Measurements from ENCODE around the gene INSL3.

Gene INSL3

DNA sequence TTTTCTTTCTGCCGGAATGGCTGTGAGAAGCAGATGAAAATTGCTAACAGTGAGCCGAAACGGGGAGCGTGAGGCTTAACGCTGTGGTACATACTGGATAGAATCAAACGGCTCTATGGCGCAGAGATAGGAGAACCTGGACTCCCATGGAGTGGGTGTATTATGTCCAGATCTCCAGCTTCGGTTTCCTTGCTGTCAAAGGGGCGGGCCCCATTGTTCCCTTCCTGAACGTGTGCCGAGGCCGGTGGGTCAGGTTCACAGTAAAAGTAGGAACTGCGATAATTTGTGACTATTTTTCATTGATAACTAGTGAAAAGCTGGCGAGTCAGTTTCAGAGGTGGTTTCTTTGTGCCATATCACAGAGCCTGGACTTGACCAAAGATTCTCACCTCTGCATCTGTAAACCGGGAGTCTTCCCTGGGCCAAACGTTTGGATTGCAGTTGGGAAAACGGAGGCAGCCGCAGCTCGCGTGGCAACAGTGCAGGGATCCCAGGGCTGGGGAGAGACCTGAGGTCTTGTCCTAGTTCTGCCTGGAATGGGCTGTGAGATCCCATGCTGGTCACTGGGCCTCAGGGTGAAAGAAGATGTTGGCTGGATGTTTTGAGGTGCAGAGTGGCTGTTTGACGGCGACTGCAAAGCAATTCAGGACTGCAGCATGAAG is 39.1 kb upstream of the INSL3 start:
- no peak for DNase-seq (ENCODE audit: low read depth in 1 of 2, low spot score in 1 of 2)
- TF ChIP-seq JUND (IDR thresholded peaks at IDR 0.05; ENCODE audit: low read depth): no peak
- in situ Hi-C loops (cut with HindIII; ENCODE audit: low pct_unique_long_range_greater_than_20kb, low sequenced_read_pairs): no loop called here

DNA sequence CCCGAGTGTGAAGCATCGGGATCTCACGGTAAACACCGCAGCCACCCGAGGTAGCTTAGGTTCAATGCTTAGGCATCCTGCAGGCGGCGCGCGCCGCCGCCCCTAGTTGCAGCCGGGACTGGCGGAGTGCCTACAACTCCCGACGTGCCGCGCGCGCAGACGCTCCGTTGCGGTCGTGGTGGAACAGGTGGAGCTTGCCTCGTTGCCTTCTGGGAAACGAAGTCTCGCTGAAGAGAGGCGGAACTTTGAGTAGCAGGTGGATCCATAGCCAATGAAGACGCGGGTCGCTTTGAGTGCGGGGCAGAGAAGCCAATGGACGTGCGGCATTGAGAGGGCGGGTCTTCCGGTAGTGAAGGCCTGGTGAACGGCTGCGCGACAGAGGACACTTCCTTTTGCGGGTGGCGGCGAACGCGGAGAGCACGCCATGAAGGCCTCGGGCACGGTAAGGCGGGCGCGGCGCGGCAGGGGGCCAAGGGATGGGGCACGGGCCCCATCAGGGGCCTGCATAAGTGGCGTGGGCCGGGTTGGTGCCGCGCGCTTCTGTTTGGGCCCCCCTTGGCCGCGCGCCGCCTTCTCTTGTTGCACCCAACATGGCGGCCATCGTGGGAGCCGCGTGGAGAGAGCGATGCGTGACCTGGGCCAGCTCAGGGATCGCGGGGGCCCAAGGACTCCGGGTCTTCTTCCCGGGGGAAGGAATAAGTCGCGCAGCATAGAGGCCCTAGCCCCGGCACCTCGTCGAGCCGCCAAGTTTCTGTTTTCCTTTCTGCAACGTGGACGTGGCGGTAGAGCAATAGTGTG is 38.4 kb upstream of the INSL3 start, which contains the start of gene RPL18A:
RPL18A (plus strand) TSS at position 378 of the 798 bp plus-strand sequence; CDS start at position 425, 47 bp downstream.
- DNase-seq (ENCODE audit: low read depth in 1 of 2, low spot score in 1 of 2): peak; percentile 93 to 99
- TF ChIP-seq JUND (IDR thresholded peaks at IDR 0.05; ENCODE audit: low read depth): no peak
- in situ Hi-C loops (cut with HindIII; ENCODE audit: low pct_unique_long_range_greater_than_20kb, low sequenced_read_pairs): no loop called here

DNA sequence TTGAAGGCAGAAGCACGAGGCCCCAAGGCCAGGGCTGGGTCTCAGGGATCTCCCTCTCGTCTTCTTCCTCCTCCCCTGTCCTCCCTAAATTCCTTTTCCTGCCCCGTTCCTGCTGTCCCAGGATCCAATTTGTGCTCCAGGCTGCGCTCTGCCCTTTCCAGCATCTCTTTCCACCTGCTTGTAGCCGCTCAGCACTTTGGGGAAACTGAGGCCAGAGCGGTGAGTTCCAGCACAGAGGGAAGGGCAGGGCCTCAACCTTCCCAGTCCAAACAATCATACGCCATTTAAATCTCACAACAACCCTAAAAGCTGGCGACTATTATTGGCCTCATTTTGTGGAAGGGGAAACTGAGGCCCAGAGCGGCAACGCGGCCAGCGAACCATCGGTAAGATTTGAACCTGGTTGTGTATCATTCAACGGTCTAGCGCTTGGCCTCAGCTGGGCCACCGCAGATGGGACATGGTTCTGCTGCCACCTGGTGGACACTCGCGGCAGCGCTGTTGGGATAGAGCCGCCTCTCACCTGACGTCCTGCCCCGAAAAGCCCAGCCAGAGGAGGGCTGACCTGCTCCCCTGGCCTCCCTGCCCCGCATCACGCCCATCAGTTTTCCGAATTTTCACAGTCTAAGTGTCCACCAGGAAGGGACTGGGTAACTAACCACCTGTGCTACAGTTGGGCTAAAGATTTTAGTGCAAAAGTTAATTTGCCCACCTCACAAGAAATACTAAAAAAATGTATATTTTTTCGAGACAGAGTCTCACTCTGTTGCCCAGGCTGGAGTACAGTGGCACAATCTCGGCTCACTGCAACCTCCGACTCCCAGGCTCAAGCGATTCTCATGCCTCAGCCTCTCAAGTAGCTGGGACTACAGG is 34.2 kb upstream of the INSL3 start:
- peak; percentile 69 to 77 for DNase-seq (ENCODE audit: low read depth in 1 of 2, low spot score in 1 of 2)
- in situ Hi-C loops (cut with HindIII; ENCODE audit: low pct_unique_long_range_greater_than_20kb, low sequenced_read_pairs): no loop called here
- TF ChIP-seq JUND (IDR thresholded peaks at IDR 0.05; ENCODE audit: low read depth): no peak

DNA sequence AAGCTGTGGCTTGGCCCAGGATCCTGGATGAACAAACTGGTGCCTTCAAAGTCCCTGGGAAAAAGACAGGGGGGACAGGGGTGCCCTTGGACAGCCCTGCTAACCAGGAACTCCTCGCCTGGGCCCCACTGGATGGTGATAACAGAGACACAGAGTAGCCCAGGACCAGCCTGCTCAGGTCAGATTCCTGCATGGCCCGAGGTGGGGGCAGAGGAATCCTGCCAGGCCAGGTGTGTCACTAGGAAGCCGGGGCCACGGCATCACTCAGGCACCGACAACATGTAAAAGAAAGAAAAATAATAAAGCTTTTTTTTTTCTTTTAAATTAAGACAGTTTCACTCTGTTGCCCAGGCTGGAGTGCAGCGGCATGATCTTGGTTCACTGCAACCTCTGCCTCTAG is 32.7 kb upstream of the INSL3 start:
- TF ChIP-seq JUND (IDR thresholded peaks at IDR 0.05; ENCODE audit: low read depth): no peak
- in situ Hi-C loops (cut with HindIII; ENCODE audit: low pct_unique_long_range_greater_than_20kb, low sequenced_read_pairs): no loop called here
- DNase-seq (ENCODE audit: low read depth in 1 of 2, low spot score in 1 of 2): no peak

DNA sequence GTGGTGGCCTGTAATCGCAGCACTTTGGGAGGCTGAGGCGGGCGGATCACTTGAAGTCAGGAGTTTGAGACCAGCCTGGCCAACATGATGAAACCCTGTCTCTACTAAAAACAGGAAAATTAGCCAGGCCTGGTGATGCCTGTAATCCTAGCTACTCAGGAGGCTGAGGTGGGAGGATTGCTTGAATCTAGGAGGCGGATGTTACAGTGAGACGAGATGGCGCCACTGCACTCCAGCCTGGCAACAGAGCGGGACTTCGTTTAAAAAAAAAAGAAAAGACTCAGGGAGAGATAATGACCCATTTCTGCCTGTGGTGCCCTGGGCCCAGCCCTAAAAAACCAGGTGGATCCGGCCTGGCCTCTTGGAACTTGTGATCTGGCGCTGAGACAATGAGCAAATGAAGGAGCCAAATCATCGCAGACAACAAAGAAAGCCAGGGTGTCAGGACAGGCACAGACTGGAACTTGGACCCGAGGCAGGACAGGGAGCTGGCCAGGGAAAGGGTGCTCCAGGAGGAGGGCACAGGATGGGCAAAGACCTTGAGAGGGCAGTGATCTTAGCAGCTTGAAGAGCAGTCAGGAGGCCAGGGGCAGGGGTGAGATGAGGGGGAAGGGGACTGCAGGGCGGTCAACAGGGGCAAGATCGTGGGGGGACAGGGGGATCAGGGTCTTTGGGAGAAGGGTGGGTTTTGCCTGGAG is 27.4 kb upstream of the INSL3 start:
- no peak for DNase-seq (ENCODE audit: low read depth in 1 of 2, low spot score in 1 of 2)
- in situ Hi-C loops (cut with HindIII; ENCODE audit: low pct_unique_long_range_greater_than_20kb, low sequenced_read_pairs): no loop called here
- TF ChIP-seq JUND (IDR thresholded peaks at IDR 0.05; ENCODE audit: low read depth): no peak

DNA sequence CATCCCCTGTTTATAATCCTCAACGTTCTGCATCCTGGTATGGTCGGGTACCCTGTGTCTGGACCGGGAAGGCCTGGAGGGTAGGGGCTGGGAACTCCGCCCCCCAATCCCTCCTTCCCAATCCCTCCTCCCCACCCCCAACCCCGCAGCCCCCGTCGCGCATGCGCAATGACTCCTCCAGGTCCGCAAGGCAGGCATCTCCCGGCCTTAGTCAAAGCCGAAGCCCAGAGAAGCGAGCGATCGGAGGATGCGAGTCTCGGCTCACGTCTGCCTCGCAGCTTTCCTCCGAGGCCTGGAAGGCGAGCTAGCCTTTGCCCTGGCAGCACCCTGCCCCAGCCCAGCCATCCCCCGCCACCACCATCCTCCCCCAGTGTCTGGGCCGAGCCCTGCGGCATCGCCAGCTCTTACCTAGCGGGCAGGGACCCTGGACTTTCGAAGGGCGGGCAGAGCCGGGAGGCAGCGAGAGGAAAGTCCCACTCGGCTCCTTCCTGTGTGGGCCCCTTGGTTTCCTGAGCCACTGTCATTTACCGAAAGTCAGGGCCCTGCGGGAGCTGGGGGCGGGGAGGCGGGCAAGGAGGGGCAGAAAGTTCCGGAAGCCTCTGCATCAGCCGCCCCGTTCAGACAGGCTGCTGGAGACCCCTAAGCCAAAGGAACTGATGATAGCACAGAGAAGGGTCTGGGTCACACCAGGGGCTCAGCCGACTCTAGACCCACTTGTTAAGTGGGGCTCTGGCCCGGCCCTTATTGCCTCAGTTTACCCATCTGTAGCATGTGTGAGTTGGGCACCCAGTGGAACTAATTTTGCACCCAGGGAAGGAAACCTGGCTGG is 26.4 kb upstream of the INSL3 start, which contains the start of gene JAK3:
JAK3 (minus strand) TSS at position 445 of the 829 bp plus-strand sequence. CDS start 3,565 bp downstream, outside the sequence.
- in situ Hi-C loops (cut with HindIII; ENCODE audit: low pct_unique_long_range_greater_than_20kb, low sequenced_read_pairs): no loop called here
- DNase-seq (ENCODE audit: low read depth in 1 of 2, low spot score in 1 of 2): no peak

DNA sequence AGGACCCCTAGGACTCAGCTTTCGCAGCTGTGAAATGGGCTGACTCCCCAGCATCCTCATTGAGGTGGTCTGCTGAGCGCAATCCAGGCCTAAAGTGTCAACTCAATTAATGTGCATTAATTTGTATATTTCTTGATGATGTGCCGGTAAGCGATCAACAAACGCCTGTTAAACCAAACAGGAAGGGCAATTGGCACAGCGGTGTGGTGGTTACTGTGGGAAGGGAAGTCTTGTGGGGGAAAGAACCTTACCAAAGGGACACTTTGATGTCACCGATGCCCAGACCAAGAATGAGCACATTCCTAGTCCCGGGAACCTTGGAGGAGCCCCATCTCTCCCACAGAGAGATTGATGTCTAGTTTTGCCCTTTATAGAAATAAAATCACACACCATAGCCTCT is 24.8 kb upstream of the INSL3 start:
- no peak for DNase-seq (ENCODE audit: low read depth in 1 of 2, low spot score in 1 of 2)
- in situ Hi-C loops (cut with HindIII; ENCODE audit: low pct_unique_long_range_greater_than_20kb, low sequenced_read_pairs): no loop called here
- no peak for TF ChIP-seq JUND (IDR thresholded peaks at IDR 0.05; ENCODE audit: low read depth)

More for the DNA sequence above, 26.4 kb upstream of the INSL3 start, which contains the start of gene JAK3:
- no peak for TF ChIP-seq JUND (IDR thresholded peaks at IDR 0.05; ENCODE audit: low read depth)

DNA sequence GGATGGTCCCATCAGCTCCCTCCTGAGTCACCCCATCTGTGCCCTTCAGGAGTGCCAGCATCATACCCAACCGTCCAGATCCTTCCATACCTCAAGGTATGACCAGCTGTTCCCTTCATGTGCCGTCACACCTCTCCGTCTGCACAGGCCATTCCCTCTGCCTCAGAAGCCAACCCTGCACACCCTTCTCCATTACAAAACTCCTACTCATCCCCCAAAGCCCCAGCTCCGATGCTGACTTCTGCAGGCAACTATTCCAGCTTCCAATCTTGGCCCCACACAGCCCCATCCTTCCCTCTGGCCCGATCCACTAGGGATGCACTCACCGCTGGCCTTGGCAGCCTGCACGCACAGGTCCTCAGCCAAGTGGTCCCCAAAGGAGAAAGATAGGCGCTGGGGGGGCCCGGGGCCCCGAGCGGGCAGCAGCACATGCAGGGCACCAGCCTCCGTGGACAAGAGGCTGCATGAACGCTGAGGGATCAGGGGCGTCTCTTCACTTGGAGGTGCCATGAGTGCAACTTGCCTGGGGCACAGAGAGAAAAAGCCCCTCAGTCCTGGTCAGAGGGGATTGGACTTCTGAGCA is 22.7 kb upstream of the INSL3 start:
- no peak for DNase-seq (ENCODE audit: low read depth in 1 of 2, low spot score in 1 of 2)
- TF ChIP-seq JUND (IDR thresholded peaks at IDR 0.05; ENCODE audit: low read depth): no peak
- in situ Hi-C loops (cut with HindIII; ENCODE audit: low pct_unique_long_range_greater_than_20kb, low sequenced_read_pairs): no loop called here

DNA sequence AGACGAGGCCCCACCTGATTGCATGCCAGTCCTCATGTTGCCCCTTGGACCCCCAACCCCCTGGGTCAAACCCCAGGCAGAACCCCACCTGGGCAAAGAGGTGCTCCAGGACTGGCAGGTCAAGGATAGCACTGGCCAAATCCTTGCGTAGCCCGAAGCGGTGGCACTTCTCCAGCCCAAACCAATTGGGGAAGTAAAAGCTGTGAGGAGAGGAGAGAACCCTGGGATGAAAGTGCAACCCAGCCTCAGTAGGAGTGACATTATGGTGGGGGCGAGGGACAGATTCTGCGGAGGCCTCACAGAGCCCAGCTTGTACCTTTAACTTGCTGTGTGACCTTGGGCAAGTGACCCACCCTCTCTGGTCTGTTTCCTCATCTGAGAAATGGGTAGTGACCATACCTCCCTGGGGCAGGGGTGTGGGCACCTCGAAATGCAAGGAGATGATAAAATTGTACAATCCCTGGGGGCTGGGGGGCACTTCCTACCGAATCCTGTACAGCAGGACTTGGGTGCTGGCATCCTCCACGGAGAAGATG is 22.0 kb upstream of the INSL3 start:
- no peak for TF ChIP-seq JUND (IDR thresholded peaks at IDR 0.05; ENCODE audit: low read depth)

DNA sequence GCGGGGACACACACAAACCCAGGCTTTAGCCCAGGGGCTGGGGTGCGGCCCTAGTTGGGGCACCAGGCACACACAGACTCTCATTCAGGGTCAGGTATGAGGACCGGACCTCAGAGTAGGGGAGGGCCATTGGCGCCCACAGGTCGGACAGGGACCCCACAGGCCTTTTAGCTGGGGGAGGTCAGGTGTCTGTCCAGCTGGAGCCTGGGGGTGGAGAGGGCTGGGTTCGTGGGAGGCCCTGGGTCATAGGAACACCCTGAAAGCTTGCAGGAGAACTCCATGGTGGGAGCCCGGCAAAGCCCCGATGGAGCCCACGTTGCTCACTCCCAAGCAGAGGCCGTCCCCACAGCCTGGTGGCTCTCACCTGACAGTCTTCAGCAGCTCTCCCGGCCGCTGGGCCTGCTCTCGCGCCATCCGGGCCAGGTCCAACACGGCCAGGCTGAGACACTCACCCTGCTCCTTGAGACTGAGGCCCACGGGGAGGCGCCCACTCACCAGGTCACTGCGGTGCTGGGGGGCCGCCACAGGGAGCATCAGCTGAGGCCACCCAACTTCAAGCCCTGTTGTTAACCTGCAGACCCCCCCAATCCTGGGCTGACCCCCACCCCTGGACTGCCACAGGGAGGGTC is 21.5 kb upstream of the INSL3 start:
- no peak for TF ChIP-seq JUND (IDR thresholded peaks at IDR 0.05; ENCODE audit: low read depth)
- in situ Hi-C loops (cut with HindIII; ENCODE audit: low pct_unique_long_range_greater_than_20kb, low sequenced_read_pairs): no loop called here
- DNase-seq (ENCODE audit: low read depth in 1 of 2, low spot score in 1 of 2): no peak

More for the DNA sequence above, 22.0 kb upstream of the INSL3 start:
- in situ Hi-C loops (cut with HindIII; ENCODE audit: low pct_unique_long_range_greater_than_20kb, low sequenced_read_pairs): no loop called here
- no peak for DNase-seq (ENCODE audit: low read depth in 1 of 2, low spot score in 1 of 2)
